ENCODE measurements around the gene TSPEAR. TPM values are rescaled to one million over a fixed set of nuclear protein-coding genes. Genes with fewer than 3 reads are reported as not detected.
A peak's percentile ranks its signal among the peaks of the same experiment; 100 is the strongest.

Gene TSPEAR
- total RNA-seq, 1 experiment from 2014 or later: not detected

DNA sequence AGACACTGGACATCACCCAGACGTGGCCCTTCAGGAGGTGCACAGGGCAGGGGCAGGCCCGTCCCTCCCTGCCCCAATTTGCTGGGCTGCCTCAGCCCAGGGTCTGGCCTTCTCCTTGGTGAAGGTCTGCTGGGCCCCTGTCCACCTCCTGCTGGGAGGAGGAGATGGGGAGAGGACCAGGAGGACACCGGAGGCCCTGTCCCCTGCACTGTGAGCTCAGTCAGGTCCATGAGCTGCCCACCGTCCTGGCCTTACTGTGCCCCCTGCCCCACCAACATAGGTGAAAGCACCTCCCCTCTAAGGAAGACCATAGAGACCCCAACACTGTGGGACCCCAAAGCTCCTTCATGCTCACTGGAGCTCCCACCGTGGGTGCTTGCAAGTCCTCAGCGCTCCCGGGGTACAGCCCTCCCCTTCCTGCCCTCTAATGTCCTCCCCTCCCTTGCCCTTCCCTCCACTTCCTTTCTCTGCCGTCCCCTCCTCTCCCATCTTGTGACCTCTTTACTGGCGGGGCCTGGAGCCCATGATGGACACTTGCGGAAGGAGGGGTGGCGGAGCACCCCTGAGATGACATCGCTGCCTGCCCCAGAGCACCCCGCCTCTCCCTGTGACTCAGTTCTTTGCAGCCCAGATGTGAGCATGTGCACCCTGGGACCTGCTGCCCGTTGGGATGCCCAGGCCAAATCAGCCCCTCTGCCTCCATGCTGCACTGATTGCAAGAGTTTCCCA lies 251.5 kb downstream of the TSPEAR start:
- in situ Hi-C loops (cut with HindIII; ENCODE audit: low pct_unique_long_range_greater_than_20kb, low sequenced_read_pairs): no loop called here

DNA sequence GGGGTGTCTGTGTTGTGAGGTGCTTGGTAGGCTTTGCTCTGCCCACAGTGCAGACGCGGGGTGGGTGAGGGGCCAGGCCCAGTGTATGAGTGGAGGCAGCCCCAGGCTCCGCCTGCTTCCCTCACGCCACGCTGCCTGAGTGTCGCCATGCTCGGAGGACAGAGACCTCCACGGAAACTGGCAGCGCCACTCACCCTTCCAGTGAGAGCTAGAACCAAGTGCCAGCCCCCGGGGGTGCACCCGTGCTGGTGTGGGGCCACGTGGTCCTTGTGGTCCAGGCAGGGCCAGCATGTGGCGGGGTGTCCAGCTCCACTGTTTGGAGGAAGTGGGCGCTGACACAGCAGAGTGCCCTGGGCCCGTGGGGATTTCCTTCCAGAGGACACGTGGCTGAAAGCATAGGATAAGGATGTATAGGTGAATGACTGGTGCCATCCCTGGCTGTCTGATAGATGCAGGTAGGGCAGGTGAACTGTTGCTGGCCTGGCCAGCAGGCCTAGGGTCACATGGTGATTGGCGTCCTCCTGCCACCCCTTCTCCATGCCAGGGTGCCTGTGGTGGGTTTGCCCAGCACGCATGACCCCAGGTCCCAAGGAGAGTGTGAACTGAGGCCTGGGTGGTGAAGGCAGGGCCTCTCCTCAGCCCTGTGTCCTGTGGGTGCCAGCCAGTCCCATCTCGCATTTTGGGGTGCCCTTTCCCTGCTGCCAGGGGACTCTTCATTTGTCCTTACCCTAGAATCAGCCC lies 252.2 kb downstream of the TSPEAR start:
- DNase-seq (ENCODE audit: low read depth, low spot score): no peak
- in situ Hi-C loops (cut with HindIII; ENCODE audit: low pct_unique_long_range_greater_than_20kb, low sequenced_read_pairs): no loop called here

More for the DNA sequence above, 251.5 kb downstream of the TSPEAR start:
- DNase-seq (ENCODE audit: low read depth, low spot score): no peak

DNA sequence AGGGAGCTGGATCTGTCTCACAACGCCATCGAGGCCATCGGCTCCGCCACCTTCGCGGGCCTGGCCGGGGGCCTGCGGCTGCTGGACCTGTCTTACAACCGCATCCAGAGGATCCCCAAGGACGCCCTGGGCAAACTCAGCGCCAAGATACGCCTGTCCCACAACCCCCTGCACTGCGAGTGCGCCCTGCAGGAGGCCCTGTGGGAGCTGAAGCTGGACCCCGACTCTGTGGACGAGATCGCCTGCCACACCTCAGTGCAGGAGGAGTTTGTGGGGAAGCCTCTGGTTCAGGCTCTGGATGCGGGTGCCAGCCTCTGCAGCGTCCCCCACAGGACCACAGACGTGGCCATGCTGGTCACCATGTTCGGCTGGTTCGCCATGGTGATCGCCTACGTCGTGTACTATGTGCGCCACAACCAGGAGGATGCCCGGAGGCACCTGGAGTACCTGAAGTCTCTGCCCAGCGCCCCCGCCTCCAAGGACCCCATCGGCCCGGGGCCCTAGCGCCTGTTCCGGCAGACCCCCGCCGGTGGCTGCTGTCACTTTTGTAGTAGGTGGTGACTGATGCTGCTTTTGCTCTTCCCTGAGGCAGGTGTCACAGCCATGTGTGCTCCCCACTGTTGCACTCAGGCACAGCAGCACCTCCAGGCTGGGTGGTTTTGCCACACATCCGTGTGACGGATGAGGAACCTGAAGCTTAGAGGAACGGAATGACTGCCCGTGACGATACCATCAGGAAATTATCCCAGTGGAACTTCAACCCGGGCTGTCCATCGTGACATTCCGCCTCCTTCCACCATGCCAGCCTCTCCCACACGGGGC lies 254.2 kb downstream of the TSPEAR start:
- DNase-seq (ENCODE audit: low read depth, low spot score): no peak
- in situ Hi-C loops (cut with HindIII; ENCODE audit: low pct_unique_long_range_greater_than_20kb, low sequenced_read_pairs): no loop called here

DNA sequence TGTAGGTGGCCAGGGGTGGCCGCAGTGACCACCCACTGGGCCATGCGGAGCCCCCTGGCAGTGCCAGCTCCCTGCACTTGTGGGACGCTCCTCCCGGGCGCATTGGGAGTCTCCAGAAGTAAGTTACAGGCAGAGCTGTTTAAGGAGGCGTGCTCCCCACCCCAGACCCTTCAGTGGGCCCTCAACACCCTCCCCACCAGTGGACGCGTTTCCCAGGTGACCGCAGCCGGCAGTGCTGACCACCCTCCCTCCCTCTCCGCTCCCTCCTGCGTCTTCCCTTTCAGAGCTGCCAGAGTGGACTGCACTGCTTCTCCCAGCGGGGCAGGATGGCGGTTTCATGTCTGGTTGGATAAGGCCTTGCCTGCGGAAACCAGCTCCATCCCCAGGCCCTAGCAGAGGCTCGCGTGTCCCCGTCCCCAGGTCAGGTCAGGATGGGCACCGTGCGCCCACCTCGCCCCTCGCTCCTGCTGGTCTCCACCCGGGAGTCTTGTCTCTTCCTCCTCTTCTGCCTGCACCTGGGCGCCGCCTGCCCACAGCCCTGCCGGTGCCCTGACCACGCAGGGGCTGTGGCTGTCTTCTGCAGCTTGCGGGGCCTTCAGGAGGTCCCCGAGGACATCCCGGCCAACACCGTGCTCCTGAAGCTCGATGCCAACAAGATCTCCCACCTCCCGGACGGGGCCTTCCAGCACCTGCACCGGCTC lies 255.0 kb downstream of the TSPEAR start:
- in situ Hi-C loops (cut with HindIII; ENCODE audit: low pct_unique_long_range_greater_than_20kb, low sequenced_read_pairs): no loop called here
- no peak for DNase-seq (ENCODE audit: low read depth, low spot score)

DNA sequence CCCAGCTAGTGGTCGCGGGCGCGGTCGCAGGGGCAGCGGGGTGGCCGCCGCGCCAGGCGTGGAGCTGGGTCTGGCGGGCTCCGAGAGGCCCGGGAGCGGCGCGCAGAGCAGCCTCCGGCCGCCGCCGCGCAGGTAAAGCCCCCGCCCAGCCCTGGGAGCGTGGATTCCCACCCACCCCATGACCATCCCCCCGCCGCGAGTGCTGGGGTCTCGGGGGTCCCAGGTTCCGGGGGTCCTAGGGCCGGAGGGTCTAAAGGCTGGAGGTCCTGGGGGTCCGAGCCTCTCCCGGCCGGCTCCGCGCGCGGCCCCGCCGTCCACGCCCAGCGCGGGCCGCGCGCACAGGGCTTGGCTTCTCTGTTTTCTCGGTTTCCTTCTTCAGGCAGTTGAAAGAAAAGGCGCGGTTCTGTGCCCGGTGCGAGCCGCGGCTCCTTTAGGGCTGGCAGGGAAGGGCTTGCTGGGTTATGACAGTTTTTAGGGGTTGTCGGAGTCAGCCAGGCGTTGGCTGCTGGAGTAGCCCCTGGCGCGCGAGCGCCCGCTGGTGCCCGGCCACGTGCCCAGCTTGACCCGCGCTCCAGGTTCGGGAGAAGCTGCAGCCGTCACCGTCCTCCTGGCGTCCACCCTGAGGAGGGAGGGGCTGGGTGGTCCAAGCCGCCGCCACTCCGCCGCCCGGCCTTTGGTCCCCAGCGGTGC lies 255.7 kb downstream of the TSPEAR start:
- DNase-seq (ENCODE audit: low read depth, low spot score): peak; percentile 19
- in situ Hi-C loops (cut with HindIII; ENCODE audit: low pct_unique_long_range_greater_than_20kb, low sequenced_read_pairs): no loop called here

DNA sequence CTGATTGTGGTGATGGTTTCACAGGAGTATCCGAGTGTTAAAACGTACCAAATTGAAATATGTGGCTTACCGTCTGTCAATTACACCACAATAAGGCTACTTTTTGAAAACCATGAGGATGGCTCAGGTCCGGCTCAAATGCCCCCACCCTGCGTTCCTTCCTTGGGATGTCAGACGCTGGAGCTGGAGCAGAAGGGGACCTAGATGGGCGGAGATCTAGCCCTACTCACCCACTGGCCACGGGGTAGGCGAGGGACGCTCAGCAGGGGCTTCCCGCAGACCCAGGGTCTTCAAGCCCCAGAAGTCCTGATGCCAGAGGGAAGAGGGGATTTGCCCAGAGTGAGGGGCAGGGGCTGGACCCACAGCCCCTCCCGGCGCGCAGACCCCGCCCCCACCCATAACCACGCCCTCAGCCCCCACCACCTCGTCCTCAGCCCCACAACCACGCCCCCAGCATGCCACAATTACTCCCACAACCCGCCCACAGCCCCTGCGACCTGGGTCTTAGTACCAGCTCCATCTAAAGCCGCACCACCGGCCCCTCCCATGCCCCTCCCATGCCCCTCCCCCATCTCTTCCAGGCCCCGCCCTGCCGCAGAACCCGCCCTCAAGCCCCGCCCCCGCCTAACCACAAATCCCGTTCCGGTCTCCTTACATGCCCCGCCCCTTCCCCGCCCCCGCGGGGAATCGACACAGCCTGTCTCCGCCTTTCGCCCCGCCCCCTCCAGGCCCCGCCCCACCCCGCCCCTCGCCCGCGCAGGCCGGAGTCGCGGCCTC lies 256.4 kb downstream of the TSPEAR start, which contains the start of gene LRRC3:
Gene LRRC3 (plus strand): TSS at position 764 of the 777 bp plus-strand sequence. CDS start 1,135 bp downstream, outside the sequence.
- peak; percentile 89 for DNase-seq (ENCODE audit: low read depth, low spot score)
- in situ Hi-C loops (cut with HindIII; ENCODE audit: low pct_unique_long_range_greater_than_20kb, low sequenced_read_pairs): no loop called here

DNA sequence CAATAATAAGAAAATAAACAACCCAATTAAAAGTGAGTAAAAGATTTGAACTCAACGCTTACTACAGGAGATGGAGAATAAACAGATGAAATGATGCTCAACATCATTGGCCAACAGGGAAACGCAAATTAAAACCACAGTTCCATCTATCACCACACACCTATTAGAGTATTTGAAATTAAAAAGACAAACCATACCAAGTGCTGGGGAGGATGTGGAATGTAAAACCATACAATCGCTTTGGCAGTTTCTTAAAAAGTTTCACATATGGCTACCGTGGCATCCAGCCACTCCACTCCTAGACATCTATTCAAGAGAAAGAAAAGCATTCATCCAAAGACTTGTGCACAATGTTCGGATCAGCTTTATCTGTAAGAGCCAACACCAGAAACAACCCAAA lies 257.3 kb downstream of the TSPEAR start:
- DNase-seq (ENCODE audit: low read depth, low spot score): no peak
- in situ Hi-C loops (cut with HindIII; ENCODE audit: low pct_unique_long_range_greater_than_20kb, low sequenced_read_pairs): no loop called here

DNA sequence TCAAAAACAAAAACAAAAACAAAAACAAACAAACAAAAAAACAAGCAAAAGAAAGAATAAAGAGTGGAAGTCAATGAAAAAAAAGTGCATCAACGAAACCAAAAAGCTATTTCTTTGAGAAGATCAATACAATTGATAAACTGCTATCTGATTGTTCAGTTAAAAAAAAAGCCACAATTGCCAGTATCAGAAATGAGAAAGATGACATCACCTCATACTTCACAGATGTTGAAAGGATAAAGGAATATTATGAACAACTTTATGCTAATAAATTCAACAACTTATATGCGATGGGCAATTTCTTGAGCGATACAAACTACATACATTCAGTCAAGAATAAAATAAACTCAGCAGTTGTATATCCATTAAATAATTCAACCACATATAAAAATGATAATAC lies 258.3 kb downstream of the TSPEAR start:
- no peak for DNase-seq (ENCODE audit: low read depth, low spot score)
- in situ Hi-C loops (cut with HindIII; ENCODE audit: low pct_unique_long_range_greater_than_20kb, low sequenced_read_pairs): no loop called here

DNA sequence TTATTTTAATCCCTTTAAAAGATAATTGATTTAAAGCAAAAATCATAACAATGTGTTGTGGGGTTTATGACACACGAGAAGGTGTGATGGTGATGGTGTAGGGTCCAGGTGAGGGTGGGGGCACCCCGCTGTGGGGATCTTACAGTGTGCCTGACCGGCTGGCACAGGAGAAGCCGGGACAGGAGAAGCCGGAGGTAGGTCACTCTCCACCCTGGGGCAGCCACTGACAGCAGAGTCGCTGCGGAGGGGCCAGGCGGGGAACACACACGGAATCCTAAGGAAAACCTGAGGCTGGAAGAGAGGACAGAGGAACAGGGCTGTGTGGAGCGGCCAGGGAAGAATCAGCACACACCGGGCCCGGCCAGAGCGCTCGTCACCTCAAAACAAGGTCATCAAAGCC lies 260.4 kb downstream of the TSPEAR start:
- in situ Hi-C loops (cut with HindIII; ENCODE audit: low pct_unique_long_range_greater_than_20kb, low sequenced_read_pairs): no loop called here
- no peak for DNase-seq (ENCODE audit: low read depth, low spot score)

DNA sequence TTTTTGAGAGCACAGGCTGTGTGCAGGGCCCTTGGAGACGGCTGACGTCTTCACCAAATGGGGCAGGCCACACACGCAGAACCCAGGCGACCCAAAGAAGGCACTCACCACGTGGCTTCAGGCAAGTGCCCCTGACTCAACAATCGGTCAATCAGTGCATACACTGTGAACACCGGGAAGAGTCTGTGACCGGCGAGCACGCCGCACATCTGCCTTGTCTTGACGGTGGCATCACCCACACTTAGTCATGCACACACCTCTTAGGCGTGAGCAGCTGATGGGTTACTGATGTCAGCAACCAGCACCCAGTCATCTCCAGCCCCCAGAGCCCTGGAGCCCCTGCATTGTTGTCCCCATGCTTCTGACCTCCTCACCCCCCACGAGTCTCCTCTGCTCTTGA lies 261.0 kb downstream of the TSPEAR start:
- in situ Hi-C loops (cut with HindIII; ENCODE audit: low pct_unique_long_range_greater_than_20kb, low sequenced_read_pairs): no loop called here

DNA sequence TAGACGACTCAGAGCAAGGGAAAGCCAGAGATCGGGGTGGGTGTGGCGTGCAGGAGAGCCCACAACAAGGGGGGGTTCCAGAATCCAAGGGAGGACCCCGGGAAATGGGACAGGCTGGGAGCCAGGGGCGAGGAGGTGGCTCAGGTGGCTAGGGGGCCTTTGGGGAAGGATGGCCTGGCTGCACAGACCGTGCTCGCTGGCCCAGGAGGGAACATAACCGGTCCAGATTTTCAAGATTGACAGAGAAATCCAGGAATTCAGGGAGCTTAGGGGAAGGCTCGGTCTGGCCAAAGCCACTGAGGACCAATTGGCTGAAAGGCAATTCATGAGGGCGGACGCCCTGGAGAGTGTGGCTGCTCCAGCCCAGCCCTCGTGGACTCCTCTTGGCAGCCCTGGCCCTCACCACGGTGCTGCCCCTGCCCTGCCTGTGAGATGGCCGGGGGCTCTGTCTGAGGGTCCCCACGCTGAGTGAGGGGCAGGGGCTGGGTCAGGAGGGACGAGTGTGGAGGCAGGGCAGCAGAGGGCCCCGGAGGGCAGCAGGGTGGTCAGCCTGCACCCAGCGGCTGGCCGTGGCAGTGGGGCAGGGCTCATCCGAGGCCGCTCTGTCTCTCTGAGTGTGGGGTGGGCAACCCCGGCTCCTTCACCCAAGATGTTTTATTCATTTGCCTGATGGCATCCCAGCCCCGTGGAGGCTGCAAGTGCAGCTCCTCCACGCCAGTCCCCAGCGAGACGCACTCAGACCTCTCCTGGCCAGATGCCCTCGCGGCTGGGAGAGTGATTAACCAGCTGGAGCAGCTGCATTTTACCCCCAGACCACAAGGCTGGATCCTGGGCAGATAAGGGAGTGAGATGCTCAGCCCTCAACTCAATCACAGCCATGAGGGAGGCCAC lies 261.7 kb downstream of the TSPEAR start:
- in situ Hi-C loops (cut with HindIII; ENCODE audit: low pct_unique_long_range_greater_than_20kb, low sequenced_read_pairs): no loop called here
- no peak for DNase-seq (ENCODE audit: low read depth, low spot score)

More for the DNA sequence above, 261.0 kb downstream of the TSPEAR start:
- DNase-seq (ENCODE audit: low read depth, low spot score): no peak

DNA sequence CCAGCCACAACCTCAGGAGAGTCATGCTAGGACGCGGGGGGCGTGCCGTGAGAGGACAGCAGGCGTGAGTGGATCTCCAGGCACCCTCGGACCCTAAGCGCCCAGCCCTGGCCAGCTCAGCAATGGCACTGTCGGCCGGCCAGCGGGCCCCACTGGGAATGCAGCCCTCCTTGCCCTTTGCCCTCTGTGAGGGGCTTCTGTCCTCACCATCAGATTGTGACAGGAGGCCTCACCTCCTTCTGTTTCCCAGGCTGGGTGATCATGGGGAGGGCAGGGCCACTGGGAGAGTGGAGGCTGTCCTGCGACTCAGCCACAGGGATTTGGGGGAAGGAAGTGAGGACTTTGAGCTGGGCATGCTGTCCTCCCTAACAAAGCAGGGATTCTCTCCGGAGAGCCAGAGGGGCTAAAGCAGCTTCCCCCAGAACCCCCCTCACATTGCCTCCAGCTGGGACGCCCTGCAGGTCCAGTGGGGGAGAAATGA lies 262.7 kb downstream of the TSPEAR start:
- in situ Hi-C loops (cut with HindIII; ENCODE audit: low pct_unique_long_range_greater_than_20kb, low sequenced_read_pairs): no loop called here
- no peak for DNase-seq (ENCODE audit: low read depth, low spot score)
